K562 (cell line): ENCODE results near the gene YBX1.

ENCODE experiments used
- CTCF ChIP-seq, 3 experiments: IDR thresholded peaks in 2 of 3; conservative IDR thresholded peaks in 1 of 3; 2 replicates each; pipeline ENCODE4 v1.5.1; 2011 to 2012; ENCODE audit warnings: low read length in 3 of 3, mild to moderate bottlenecking in 3 of 3, control low read depth in 2 of 3, improper control_type of control experiment in 1 of 3, inconsistent platforms in 1 of 3, low read depth in 1 of 3, mixed read lengths in 1 of 3, moderate library complexity in 1 of 3; ENCODE audit not compliant: insufficient read depth in 2 of 3
- GABPB1 ChIP-seq: sonication (generic); formaldehyde crosslinking; IDR thresholded peaks from 2 replicates; pipeline ENCODE4 v1.8.0; 2022; ENCODE audit warnings: mild to moderate bottlenecking, missing genetic modification reagents
- NFE2L1 ChIP-seq: fragments of 450-650 bp; IDR thresholded peaks from 2 replicates; pipeline ENCODE4 v1.6.1; 2016; ENCODE audit warnings: missing genetic modification characterization, low read depth, mild to moderate bottlenecking, missing compliant biosample characterization, moderate library complexity, borderline replicate concordance
- POLR2AphosphoS5 ChIP-seq: IDR thresholded peaks from 2 replicates; pipeline ENCODE4 v1.6.1; 2011; ENCODE audit warnings: mild to moderate bottlenecking, low read depth, low read length, moderate library complexity; ENCODE audit not compliant: control insufficient read depth, insufficient read depth
- TAF1 ChIP-seq: IDR thresholded peaks from 2 replicates; pipeline ENCODE4 v1.6.1; 2011; ENCODE audit warnings: mild to moderate bottlenecking, low read length, moderate library complexity; ENCODE audit not compliant: insufficient read depth, control insufficient read depth, severe bottlenecking; ENCODE audit errors: extremely low read depth
- TRIM24 ChIP-seq, 2 experiments: fragments of 450-650 bp; IDR thresholded peaks; 2 replicates each; pipeline ENCODE4 v1.6.1; 2016
- USF1 ChIP-seq: sonication (generic); formaldehyde crosslinking; IDR thresholded peaks from 2 replicates; pipeline ENCODE4 v1.9.0; 2022; ENCODE audit warnings: mild to moderate bottlenecking, missing genetic modification reagents
- ZNF24 ChIP-seq: fragments of 450-650 bp; IDR thresholded peaks from 2 replicates; pipeline ENCODE4 v1.6.1; 2016

GRCh38 chr1:42660907-42661500 is 21.2 kb upstream of the YBX1 start:
- TF ChIP-seq NFE2L1 (tag), result no peak
- TF ChIP-seq ZNF24, result no peak
- TF ChIP-seq USF1 (CRISPR knock-in tag), result no peak
- TF ChIP-seq GABPB1 (CRISPR knock-in tag), result no peak
- TF ChIP-seq TRIM24 (IDR thresholded peaks at IDR 0.05), result no peak
- no peak for TF ChIP-seq TAF1
- no peak for TF ChIP-seq CTCF (IDR thresholded peaks at IDR 0.05 in 2 of 3, conservative IDR thresholded peaks at IDR 0.05 in 1 of 3; ENCODE audit: insufficient read depth in 2 of 3, low read depth in 1 of 3, low read length in 3 of 3)
- TF ChIP-seq POLR2AphosphoS5, result no peak
